ENCODE data around the gene IFNA17. TPM values are rescaled to one million over a fixed set of nuclear protein-coding genes. Genes with fewer than 3 reads are reported as not detected.

IFNA17 gene
- total and polyA plus RNA-seq, 4 donors = not detected

GRCh38 chr9:21266733-21267484 is 38.9 kb upstream of the IFNA17 start:
- WGBS = 24% methylated on average over 3 of the region's 3 CpGs
- no peaks in the 10 kb centered on the region for H3K9me3 ChIP-seq (ENCODE audit: control insufficient read depth in 4 of 4, low read length in 3 of 4)
- TF ChIP-seq, protein P1, sequence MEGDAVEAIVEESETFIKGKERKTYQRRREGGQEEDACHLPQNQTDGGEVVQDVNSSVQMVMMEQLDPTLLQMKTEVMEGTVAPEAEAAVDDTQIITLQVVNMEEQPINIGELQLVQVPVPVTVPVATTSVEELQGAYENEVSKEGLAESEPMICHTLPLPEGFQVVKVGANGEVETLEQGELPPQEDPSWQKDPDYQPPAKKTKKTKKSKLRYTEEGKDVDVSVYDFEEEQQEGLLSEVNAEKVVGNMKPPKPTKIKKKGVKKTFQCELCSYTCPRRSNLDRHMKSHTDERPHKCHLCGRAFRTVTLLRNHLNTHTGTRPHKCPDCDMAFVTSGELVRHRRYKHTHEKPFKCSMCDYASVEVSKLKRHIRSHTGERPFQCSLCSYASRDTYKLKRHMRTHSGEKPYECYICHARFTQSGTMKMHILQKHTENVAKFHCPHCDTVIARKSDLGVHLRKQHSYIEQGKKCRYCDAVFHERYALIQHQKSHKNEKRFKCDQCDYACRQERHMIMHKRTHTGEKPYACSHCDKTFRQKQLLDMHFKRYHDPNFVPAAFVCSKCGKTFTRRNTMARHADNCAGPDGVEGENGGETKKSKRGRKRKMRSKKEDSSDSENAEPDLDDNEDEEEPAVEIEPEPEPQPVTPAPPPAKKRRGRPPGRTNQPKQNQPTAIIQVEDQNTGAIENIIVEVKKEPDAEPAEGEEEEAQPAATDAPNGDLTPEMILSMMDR (IDR thresholded peaks at IDR 0.05; ENCODE audit: low read depth, low read length, missing input control) = no peak
- TF ChIP-seq REST (IDR thresholded peaks at IDR 0.05) (no peak), JUND (IDR thresholded peaks at IDR 0.05) (no peak), TAF1 (conservative IDR thresholded peaks at IDR 0.05) (no peak)
- DNase-seq (ENCODE audit: low spot score) = no peak
- H3K27me3 ChIP-seq (ENCODE audit: control insufficient read depth in 4 of 4, insufficient read depth in 4 of 4, low read length in 3 of 4) = peaks cover 0 to 7% (median 0%) of the 10 kb centered on the region in 4 donors
- H3K27ac ChIP-seq (ENCODE audit: low read depth in 1 of 2, low read length in 2 of 2) = no peak overlapping the region
- H3K4me3 ChIP-seq (ENCODE audit: low read depth in 1 of 3, low read length in 3 of 3) = no peak overlapping the region
- H3K36me3 ChIP-seq (ENCODE audit: control insufficient read depth in 4 of 4, insufficient read depth in 3 of 4, low read depth in 1 of 4, low read length in 3 of 4) = no peaks in the 10 kb centered on the region
- no peak overlapping the region for H3K9ac ChIP-seq (ENCODE audit: low read depth in 1 of 2, low read length in 2 of 2)
- H3K4me1 ChIP-seq (ENCODE audit: control insufficient read depth in 4 of 4, insufficient read depth in 4 of 4, low read length in 3 of 4) = no peaks in the 10 kb centered on the region

DNA sequence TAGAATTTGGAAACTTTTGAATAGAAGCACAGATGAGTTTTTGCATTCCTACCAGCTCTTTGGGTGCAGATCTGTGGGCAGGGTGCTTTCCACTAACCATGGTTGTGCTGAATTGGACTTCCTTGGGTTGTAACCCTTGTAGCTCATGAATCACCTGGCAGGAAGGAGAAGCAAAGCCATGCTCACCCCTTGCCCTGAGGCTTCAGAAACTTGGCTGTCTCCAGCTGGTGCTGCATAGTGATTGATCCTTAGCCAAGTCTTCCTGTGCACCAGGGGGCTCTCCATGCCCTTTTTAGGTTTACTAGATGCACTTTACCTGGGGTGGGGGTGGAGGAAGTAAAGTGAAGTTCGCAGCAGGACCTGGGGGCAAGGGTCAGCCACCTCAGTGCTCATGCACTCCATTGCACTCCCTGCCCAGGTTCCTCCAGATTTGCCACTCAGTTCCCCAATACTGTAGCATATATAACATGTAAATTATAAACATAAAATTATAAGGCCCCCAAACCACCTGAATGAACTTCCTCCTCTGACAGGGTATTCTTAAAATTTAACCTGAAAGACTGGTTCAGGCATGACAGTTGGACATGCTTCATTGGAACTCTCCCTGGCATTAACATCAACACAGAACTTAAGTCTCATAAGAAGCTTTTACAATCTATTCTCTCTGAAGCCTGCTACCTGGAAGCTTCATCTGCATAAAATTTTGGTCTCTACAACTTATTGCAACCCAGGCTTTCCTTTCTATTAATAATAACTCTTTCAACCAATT is 37.6 kb upstream of the IFNA17 start:
- WGBS = 26% methylated on average over 1 of the region's 1 CpG
- H3K27me3 ChIP-seq (ENCODE audit: control insufficient read depth in 4 of 4, insufficient read depth in 4 of 4, low read length in 3 of 4) = peaks cover 0 to 7% (median 0%) of the 10 kb centered on the region in 4 donors
- H3K9ac ChIP-seq (ENCODE audit: low read depth in 1 of 2, low read length in 2 of 2) = no peak overlapping the region
- H3K4me1 ChIP-seq (ENCODE audit: control insufficient read depth in 4 of 4, insufficient read depth in 4 of 4, low read length in 3 of 4) = no peaks in the 10 kb centered on the region
- no peak overlapping the region for H3K27ac ChIP-seq (ENCODE audit: low read depth in 1 of 2, low read length in 2 of 2)
- TF ChIP-seq ATF3 (IDR thresholded peaks at IDR 0.05) (no peak), NR2F2 (IDR thresholded peaks at IDR 0.05) (no peak), REST (IDR thresholded peaks at IDR 0.05) (no peak), MAX (IDR thresholded peaks at IDR 0.05) (no peak), SP1 (IDR thresholded peaks at IDR 0.05) (no peak)
- DNase-seq (ENCODE audit: low spot score) = no peak
- no peak overlapping the region for H3K4me3 ChIP-seq (ENCODE audit: low read depth in 1 of 3, low read length in 3 of 3)
- H3K36me3 ChIP-seq (ENCODE audit: control insufficient read depth in 4 of 4, insufficient read depth in 3 of 4, low read depth in 1 of 4, low read length in 3 of 4) = no peaks in the 10 kb centered on the region
- H3K9me3 ChIP-seq (ENCODE audit: control insufficient read depth in 4 of 4, low read length in 3 of 4) = no peaks in the 10 kb centered on the region

All from liver (tissue), 9 donors.